Gastroesophageal sphincter (tissue), 3 donors: ENCODE results near the gene RFX8.

Experiments
- POLR2A ChIP-seq, 2 donors: fragments of 450-650 bp; IDR thresholded peaks; one replicate each; pipeline ENCODE4 v1.6.1; 2017; ENCODE audit warnings: antibody characterized with exemption in 2 of 2, mild to moderate bottlenecking in 2 of 2, moderate library complexity in 1 of 2
- TF ChIP-seq, protein P1 (sequence below), 4 experiments: fragments of 200-600 bp in 2 of 4; fragments of 450-650 bp in 2 of 4; sonication (generic) in 1 of 4; IDR thresholded peaks; one replicate each; pipeline ENCODE4 v1.5.1; 2017 to 2019; ENCODE audit warnings: antibody characterized with exemption in 4 of 4, mild to moderate bottlenecking in 2 of 4, moderate library complexity in 2 of 4

DNA sequence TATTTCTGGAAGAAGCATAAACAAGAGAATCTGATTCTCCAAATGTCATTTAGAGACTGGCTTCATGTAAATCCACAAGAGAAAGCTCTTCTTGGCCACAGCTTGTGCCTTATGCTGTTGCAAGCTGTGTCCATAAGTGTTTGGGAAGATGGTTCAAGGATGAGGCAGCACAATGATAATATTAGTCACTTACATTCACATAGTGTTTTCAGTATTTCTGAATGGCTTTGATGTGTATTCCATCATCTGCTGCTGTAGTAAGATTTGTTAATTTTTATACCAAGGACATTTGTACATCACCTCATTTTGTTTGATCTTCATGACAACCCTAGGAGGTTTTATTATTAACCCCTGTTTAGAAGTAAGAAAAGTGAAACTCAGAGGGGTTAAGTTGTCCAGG lies 117.5 kb downstream of the RFX8 start:
- TF ChIP-seq, protein P1, sequence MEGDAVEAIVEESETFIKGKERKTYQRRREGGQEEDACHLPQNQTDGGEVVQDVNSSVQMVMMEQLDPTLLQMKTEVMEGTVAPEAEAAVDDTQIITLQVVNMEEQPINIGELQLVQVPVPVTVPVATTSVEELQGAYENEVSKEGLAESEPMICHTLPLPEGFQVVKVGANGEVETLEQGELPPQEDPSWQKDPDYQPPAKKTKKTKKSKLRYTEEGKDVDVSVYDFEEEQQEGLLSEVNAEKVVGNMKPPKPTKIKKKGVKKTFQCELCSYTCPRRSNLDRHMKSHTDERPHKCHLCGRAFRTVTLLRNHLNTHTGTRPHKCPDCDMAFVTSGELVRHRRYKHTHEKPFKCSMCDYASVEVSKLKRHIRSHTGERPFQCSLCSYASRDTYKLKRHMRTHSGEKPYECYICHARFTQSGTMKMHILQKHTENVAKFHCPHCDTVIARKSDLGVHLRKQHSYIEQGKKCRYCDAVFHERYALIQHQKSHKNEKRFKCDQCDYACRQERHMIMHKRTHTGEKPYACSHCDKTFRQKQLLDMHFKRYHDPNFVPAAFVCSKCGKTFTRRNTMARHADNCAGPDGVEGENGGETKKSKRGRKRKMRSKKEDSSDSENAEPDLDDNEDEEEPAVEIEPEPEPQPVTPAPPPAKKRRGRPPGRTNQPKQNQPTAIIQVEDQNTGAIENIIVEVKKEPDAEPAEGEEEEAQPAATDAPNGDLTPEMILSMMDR (IDR thresholded peaks at IDR 0.05): no peak
- TF ChIP-seq POLR2A (IDR thresholded peaks at IDR 0.05): no peak
